Measurements from ENCODE around the gene FILIP1L.

Gene FILIP1L

DNA sequence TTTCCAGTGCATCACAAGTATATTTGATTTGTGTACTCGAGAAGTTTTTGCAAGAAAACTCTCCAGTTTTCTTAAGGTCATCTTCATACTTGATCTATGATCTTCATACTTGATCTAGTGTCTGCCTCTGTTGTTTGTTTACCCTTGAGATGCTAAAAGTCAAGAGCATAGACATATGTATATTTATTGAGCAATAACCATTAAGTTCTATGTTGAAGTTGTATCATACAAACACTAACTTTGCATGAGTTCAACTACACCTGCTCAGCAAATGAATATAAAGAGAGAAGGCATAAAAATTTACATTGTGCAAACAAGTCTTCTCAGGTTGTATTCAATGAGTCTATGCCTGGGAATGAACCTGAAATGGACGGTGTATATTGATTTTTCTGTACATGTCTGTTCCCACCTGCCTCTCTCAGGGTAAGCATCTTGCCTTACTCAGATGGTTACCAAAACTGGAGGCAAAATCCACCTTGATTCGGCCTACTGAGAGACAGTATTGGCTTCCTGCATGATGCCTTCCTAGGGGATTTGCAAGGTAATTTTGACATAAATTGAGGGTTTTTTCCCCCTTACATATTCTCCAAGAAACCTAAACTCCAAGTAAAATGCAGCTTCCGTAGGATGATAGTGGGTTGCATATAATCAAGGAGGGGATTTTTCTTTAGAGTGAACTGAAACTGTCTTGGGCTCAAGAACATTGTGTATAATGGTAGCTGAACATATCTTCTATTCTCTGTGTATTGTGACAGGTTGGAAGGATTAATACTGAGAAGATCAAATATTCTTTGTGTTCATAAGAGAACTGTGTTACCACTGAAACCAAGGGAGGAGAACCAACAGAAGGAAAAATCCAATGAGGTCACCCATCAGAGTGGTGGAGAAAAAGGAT is 110.4 kb downstream of the FILIP1L start:
- Histone ChIP-seq H3K4me3 (ENCODE audit: low read depth, low read length) (no peak overlapping the region), H3K9me3 (no peaks in the 10 kb centered on the region), H3K27me3 (no peaks in the 10 kb centered on the region), H3K4me1 (peaks cover 28% of the 10 kb centered on the region), H3K36me3 (no peaks in the 10 kb centered on the region)
- no peak for DNase-seq
- no peak for TF ChIP-seq CTCF (IDR thresholded peaks at IDR 0.05; ENCODE audit: low read depth, low read length)

DNA sequence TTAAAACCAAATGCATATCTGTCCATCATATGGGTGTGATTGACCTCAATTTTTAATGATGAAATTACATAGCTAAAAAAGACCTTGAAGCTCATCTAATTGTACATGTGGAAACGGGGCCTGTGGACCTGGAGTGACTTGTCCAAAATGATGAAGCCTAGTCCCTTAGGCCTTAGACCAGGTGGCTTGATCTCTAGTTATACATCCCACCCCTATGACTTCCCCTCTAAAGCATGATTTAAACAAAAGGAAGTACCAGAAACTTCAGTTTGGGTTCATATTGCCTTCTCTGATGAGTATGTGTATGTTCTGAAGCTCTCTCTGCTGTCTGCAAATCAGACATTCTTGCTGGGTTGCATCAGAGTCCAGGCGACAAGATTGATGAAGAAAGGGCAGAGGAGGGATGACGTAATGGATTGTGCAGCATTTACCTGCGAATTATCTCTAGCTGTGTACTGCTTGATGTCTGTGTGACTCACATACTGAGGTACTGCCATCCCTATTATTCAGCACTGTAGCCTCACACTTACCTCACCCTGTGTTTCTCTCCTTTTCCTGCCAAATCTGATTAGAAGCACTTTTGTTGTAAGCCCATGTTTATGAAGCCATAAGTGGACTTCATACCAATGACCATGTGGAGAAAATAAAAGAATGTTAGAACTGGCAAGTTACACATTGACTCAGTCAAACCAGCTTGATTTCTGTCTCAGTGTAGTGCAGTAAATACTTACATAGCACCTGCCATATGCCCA is 111.5 kb downstream of the FILIP1L start:
- TF ChIP-seq CTCF (IDR thresholded peaks at IDR 0.05; ENCODE audit: low read depth, low read length): no peak
- H3K4me1 ChIP-seq: peaks cover 21% of the 10 kb centered on the region
- no peak for DNase-seq

GRCh38 chr3:100001526-100002270 is 112.6 kb downstream of the FILIP1L start:
- Histone ChIP-seq H3K27me3 (no peaks in the 10 kb centered on the region), H3K4me1 (peaks cover 13% of the 10 kb centered on the region), H3K36me3 (no peaks in the 10 kb centered on the region), H3K9me3 (no peaks in the 10 kb centered on the region), H3K4me3 (ENCODE audit: low read depth, low read length) (no peak overlapping the region)
- TF ChIP-seq CTCF (IDR thresholded peaks at IDR 0.05; ENCODE audit: low read depth, low read length): no peak
- no peak for DNase-seq

More for the DNA sequence above, 111.5 kb downstream of the FILIP1L start:
- H3K9me3 ChIP-seq: no peaks in the 10 kb centered on the region
- no peak overlapping the region for H3K4me3 ChIP-seq (ENCODE audit: low read depth, low read length)
- H3K27me3 ChIP-seq: no peaks in the 10 kb centered on the region
- H3K36me3 ChIP-seq: no peaks in the 10 kb centered on the region

- Histone ChIP-seq H3K27me3 (no peaks in the 10 kb centered on the region), H3K4me1 (peaks cover 8% of the 10 kb centered on the region), H3K36me3 (no peaks in the 10 kb centered on the region), H3K9me3 (no peaks in the 10 kb centered on the region), H3K4me3 (ENCODE audit: low read depth, low read length) (no peak overlapping the region)
- no peak for DNase-seq
- no peak for TF ChIP-seq CTCF (IDR thresholded peaks at IDR 0.05; ENCODE audit: low read depth, low read length)
These were observed 113.2 kb downstream of the FILIP1L start for GRCh38 chr3:100001083-100001482.

- no peak for DNase-seq
- no peak for TF ChIP-seq CTCF (IDR thresholded peaks at IDR 0.05; ENCODE audit: low read depth, low read length)
These were observed 114.8 kb downstream of the FILIP1L start for GRCh38 chr3:99999536-99999935.

More at GRCh38 chr3:99999536-99999935, 114.8 kb downstream of the FILIP1L start:
- H3K36me3 ChIP-seq: no peaks in the 10 kb centered on the region
- H3K4me3 ChIP-seq (ENCODE audit: low read depth, low read length): no peak overlapping the region
- H3K9me3 ChIP-seq: no peaks in the 10 kb centered on the region
- H3K4me1 ChIP-seq: peaks cover 8% of the 10 kb centered on the region; the same call in 1 of the 2 replicates
- no peaks in the 10 kb centered on the region for H3K27me3 ChIP-seq

Data from BE2C (cell line).